ENCODE measurements around the gene NCCRP1.

DNA sequence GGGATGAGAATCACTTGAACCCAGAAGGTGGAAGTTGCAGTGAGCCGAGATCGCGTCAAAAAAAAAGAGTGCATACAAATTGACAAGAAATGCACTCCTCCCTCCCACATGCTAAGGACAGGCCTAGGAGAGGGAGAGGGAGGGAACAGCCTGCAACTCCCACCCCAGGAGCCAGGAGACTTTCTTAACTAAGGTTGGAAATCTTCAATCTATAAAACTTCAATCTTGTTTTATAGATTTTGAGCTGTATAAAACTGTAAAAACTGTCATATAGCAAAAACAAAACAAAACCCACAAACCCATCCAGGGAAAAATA lies 8.6 kb downstream of the NCCRP1 start:
- no peak for TF ChIP-seq CTCF (IDR thresholded peaks at IDR 0.05)
- TF ChIP-seq POLR2A (IDR thresholded peaks at IDR 0.05), result no peak
